ENCODE data around the gene TRAF7. TPM values are rescaled to one million over a fixed set of nuclear protein-coding genes. Genes with fewer than 3 reads are reported as not detected.
"Not testable (repeated sequence)": the region's sequence is repeated elsewhere in the genome, so short reads cannot be mapped to it uniquely, and the experiment has no call there.

TRAF7 gene
- polyA plus RNA-seq (2013) = 109 and 111 TPM in 2 replicates

- H3K18ac ChIP-seq (ENCODE audit: low read length) = peak within 1 kb of the TSS; percentile 90
- H4K12ac ChIP-seq (ENCODE audit: low read depth, low read length) = peak within 1 kb of the TSS; percentile 84
- peak; percentile 100 for DNase-seq
- peak within 1 kb of the TSS; percentile 80 for H2BK5ac ChIP-seq (ENCODE audit: low read depth, low read length, poor library complexity)
- H4K91ac ChIP-seq (ENCODE audit: low read depth, low read length) = peak within 1 kb of the TSS; percentile 75
- H3K9ac ChIP-seq (ENCODE audit: low read length) = peak within 1 kb of the TSS; percentile 100
- peak within 1 kb of the TSS; percentile 67 for H4K8ac ChIP-seq (ENCODE audit: low read depth, low read length)
- H3K4me3 ChIP-seq (ENCODE audit: low read depth, low read length) = peak within 1 kb of the TSS; percentile 98
- peak within 1 kb of the TSS; percentile 90 for H3K4me2 ChIP-seq (ENCODE audit: low read length)
- H3K79me2 ChIP-seq (ENCODE audit: control insufficient read depth, insufficient read depth, low read length, poor library complexity) = peaks cover 52% of the 10 kb centered on the region
- peak within 1 kb of the TSS; percentile 56 for H2AFZ ChIP-seq (ENCODE audit: insufficient read depth, low read length, poor library complexity)
- H3K14ac ChIP-seq (ENCODE audit: low read length) = peak within 1 kb of the TSS; percentile 90
- WGBS (ENCODE audit: extremely low coverage, insufficient coverage, insufficient read length) = no CpG with 5 or more reads among the region's 94 CpGs
- no peak within 1 kb of the TSS for H3K23ac ChIP-seq (ENCODE audit: low read length)
- H2BK12ac ChIP-seq (ENCODE audit: low read length) = no peak within 1 kb of the TSS
- H3K36me3 ChIP-seq (ENCODE audit: control insufficient read depth in 1 of 2, insufficient read depth in 2 of 2, low read length in 2 of 2) = peaks cover 24 to 29% of the 10 kb centered on the region in 2 experiments
- peak within 1 kb of the TSS; percentile 85 for H3K4ac ChIP-seq (ENCODE audit: low read depth, low read length)
- H3K27ac ChIP-seq (ENCODE audit: low read depth, low read length) = peak within 1 kb of the TSS; percentile 49
- H3K4me1 ChIP-seq (ENCODE audit: control insufficient read depth in 1 of 2, insufficient read depth in 2 of 2, low read length in 2 of 2) = peaks cover 27 to 32% of the 10 kb centered on the region in 2 experiments
- H3K9me3 ChIP-seq (ENCODE audit: insufficient read depth, low read depth, low read length) = peaks cover 2% of the 10 kb centered on the region
- H3K79me1 ChIP-seq (ENCODE audit: low read length) = peaks cover 20% of the 10 kb centered on the region
- no peaks in the 10 kb centered on the region for H3K27me3 ChIP-seq (ENCODE audit: insufficient read depth, low read length)
- peak within 1 kb of the TSS; percentile 96 for H2AK5ac ChIP-seq (ENCODE audit: low read length)
- H2BK120ac ChIP-seq (ENCODE audit: insufficient read depth, low read length, poor library complexity) = peak within 1 kb of the TSS; percentile 59
Observed at GRCh38 chr16:2155091-2155950, at the start of gene TRAF7. TRAF7 (plus strand) TSS chr16:2155782; CDS start chr16:2163921, 8,139 bp downstream.

GRCh38 chr16:2106211-2106610, 49.4 kb upstream of the TRAF7 start:
- H3K79me1 ChIP-seq (ENCODE audit: low read length); H3K4me2 ChIP-seq (ENCODE audit: low read length); H4K8ac ChIP-seq (ENCODE audit: low read depth, low read length); H3K18ac ChIP-seq (ENCODE audit: low read length); H3K9ac ChIP-seq (ENCODE audit: low read length); H3K4ac ChIP-seq (ENCODE audit: low read depth, low read length); H2BK12ac ChIP-seq (ENCODE audit: low read length); H2AK5ac ChIP-seq (ENCODE audit: low read length); H3K9me3 ChIP-seq (ENCODE audit: insufficient read depth, low read depth, low read length); H3K4me1 ChIP-seq (ENCODE audit: control insufficient read depth in 1 of 2, insufficient read depth in 2 of 2, low read length in 2 of 2); H3K27ac ChIP-seq (ENCODE audit: low read depth, low read length); H3K79me2 ChIP-seq (ENCODE audit: control insufficient read depth, insufficient read depth, low read length, poor library complexity); H4K91ac ChIP-seq (ENCODE audit: low read depth, low read length); H3K4me3 ChIP-seq (ENCODE audit: low read depth, low read length); DNase-seq; H2BK5ac ChIP-seq (ENCODE audit: low read depth, low read length, poor library complexity); H3K27me3 ChIP-seq (ENCODE audit: insufficient read depth, low read length); H2BK120ac ChIP-seq (ENCODE audit: insufficient read depth, low read length, poor library complexity); H4K12ac ChIP-seq (ENCODE audit: low read depth, low read length); H3K23ac ChIP-seq (ENCODE audit: low read length); H3K14ac ChIP-seq (ENCODE audit: low read length); H2AFZ ChIP-seq (ENCODE audit: insufficient read depth, low read length, poor library complexity): not testable (repeated sequence)
- WGBS (ENCODE audit: extremely low coverage, insufficient coverage, insufficient read length) = no CpG with 5 or more reads among the region's 38 CpGs
- H3K36me3 ChIP-seq (ENCODE audit: control insufficient read depth in 1 of 2, insufficient read depth in 2 of 2, low read length in 2 of 2) = peaks cover 56 to 58% of the 10 kb centered on the region in 2 experiments

GRCh38 chr16:2107121-2107790, 48.3 kb upstream of the TRAF7 start:
- not testable (repeated sequence) for H3K4me1 ChIP-seq (ENCODE audit: control insufficient read depth in 1 of 2, insufficient read depth in 2 of 2, low read length in 2 of 2); H3K4me2 ChIP-seq (ENCODE audit: low read length)
- no CpG with 5 or more reads among the region's 17 CpGs for WGBS (ENCODE audit: extremely low coverage, insufficient coverage, insufficient read length)

GRCh38 chr16:2107791-2108125, 47.8 kb upstream of the TRAF7 start:
- H3K79me1 ChIP-seq (ENCODE audit: low read length); H2BK5ac ChIP-seq (ENCODE audit: low read depth, low read length, poor library complexity); H3K27me3 ChIP-seq (ENCODE audit: insufficient read depth, low read length); H3K9ac ChIP-seq (ENCODE audit: low read length); H3K18ac ChIP-seq (ENCODE audit: low read length); H3K27ac ChIP-seq (ENCODE audit: low read depth, low read length); H3K4me3 ChIP-seq (ENCODE audit: low read depth, low read length); H3K4me1 ChIP-seq (ENCODE audit: control insufficient read depth in 1 of 2, insufficient read depth in 2 of 2, low read length in 2 of 2); H4K8ac ChIP-seq (ENCODE audit: low read depth, low read length); H4K12ac ChIP-seq (ENCODE audit: low read depth, low read length); H3K79me2 ChIP-seq (ENCODE audit: control insufficient read depth, insufficient read depth, low read length, poor library complexity); H3K23ac ChIP-seq (ENCODE audit: low read length); H3K9me3 ChIP-seq (ENCODE audit: insufficient read depth, low read depth, low read length); H4K91ac ChIP-seq (ENCODE audit: low read depth, low read length); DNase-seq; H3K4ac ChIP-seq (ENCODE audit: low read depth, low read length); H2BK12ac ChIP-seq (ENCODE audit: low read length); H2AK5ac ChIP-seq (ENCODE audit: low read length); H2BK120ac ChIP-seq (ENCODE audit: insufficient read depth, low read length, poor library complexity); H2AFZ ChIP-seq (ENCODE audit: insufficient read depth, low read length, poor library complexity); H3K14ac ChIP-seq (ENCODE audit: low read length); H3K4me2 ChIP-seq (ENCODE audit: low read length): not testable (repeated sequence)
- peaks cover 58 to 65% of the 10 kb centered on the region in 2 experiments for H3K36me3 ChIP-seq (ENCODE audit: control insufficient read depth in 1 of 2, insufficient read depth in 2 of 2, low read length in 2 of 2)
- WGBS (ENCODE audit: extremely low coverage, insufficient coverage, insufficient read length) = no CpG with 5 or more reads among the region's 23 CpGs

More at GRCh38 chr16:2107121-2107790, 48.3 kb upstream of the TRAF7 start:
- not testable (repeated sequence) for H4K12ac ChIP-seq (ENCODE audit: low read depth, low read length); H3K4ac ChIP-seq (ENCODE audit: low read depth, low read length); H3K23ac ChIP-seq (ENCODE audit: low read length); H3K79me1 ChIP-seq (ENCODE audit: low read length); H3K27me3 ChIP-seq (ENCODE audit: insufficient read depth, low read length); H3K9me3 ChIP-seq (ENCODE audit: insufficient read depth, low read depth, low read length); DNase-seq; H3K18ac ChIP-seq (ENCODE audit: low read length); H2BK5ac ChIP-seq (ENCODE audit: low read depth, low read length, poor library complexity); H3K9ac ChIP-seq (ENCODE audit: low read length); H4K91ac ChIP-seq (ENCODE audit: low read depth, low read length); H2BK120ac ChIP-seq (ENCODE audit: insufficient read depth, low read length, poor library complexity); H2AK5ac ChIP-seq (ENCODE audit: low read length); H3K79me2 ChIP-seq (ENCODE audit: control insufficient read depth, insufficient read depth, low read length, poor library complexity); H2AFZ ChIP-seq (ENCODE audit: insufficient read depth, low read length, poor library complexity); H4K8ac ChIP-seq (ENCODE audit: low read depth, low read length); H3K27ac ChIP-seq (ENCODE audit: low read depth, low read length); H2BK12ac ChIP-seq (ENCODE audit: low read length); H3K4me3 ChIP-seq (ENCODE audit: low read depth, low read length); H3K14ac ChIP-seq (ENCODE audit: low read length)
- H3K36me3 ChIP-seq (ENCODE audit: control insufficient read depth in 1 of 2, insufficient read depth in 2 of 2, low read length in 2 of 2) = peaks cover 60 to 65% of the 10 kb centered on the region in 2 experiments
